ENCODE data around the gene PGRMC2.
"Not testable (repeated sequence)": the region's sequence is repeated elsewhere in the genome, so short reads cannot be mapped to it uniquely, and the experiment has no call there.

Gene PGRMC2

GRCh38 chr4:128268970-128269369, 18.6 kb downstream of the PGRMC2 start:
- DNase-seq = no peak

GRCh38 chr4:128267745-128268144, 19.9 kb downstream of the PGRMC2 start:
- DNase-seq = no peak

- not testable (repeated sequence) for DNase-seq
These were observed 20.4 kb downstream of the PGRMC2 start for GRCh38 chr4:128267171-128267570.

GRCh38 chr4:128265550-128265949, 22.1 kb downstream of the PGRMC2 start:
- DNase-seq = not testable (repeated sequence)

- not testable (repeated sequence) for DNase-seq
These were observed 27.7 kb downstream of the PGRMC2 start for GRCh38 chr4:128259889-128260288.

GRCh38 chr4:128258166-128258565, 29.4 kb downstream of the PGRMC2 start:
- DNase-seq = not testable (repeated sequence)

GRCh38 chr4:128256539-128256938, 31.1 kb downstream of the PGRMC2 start:
- DNase-seq = no peak

GRCh38 chr4:128255906-128256305, 31.7 kb downstream of the PGRMC2 start:
- no peak for DNase-seq

- DNase-seq = no peak
These were observed 37.6 kb downstream of the PGRMC2 start for GRCh38 chr4:128249787-128250668.

- DNase-seq = no peak
These were observed 39.7 kb downstream of the PGRMC2 start for GRCh38 chr4:128247906-128248305.

GRCh38 chr4:128245391-128245790, 42.2 kb downstream of the PGRMC2 start:
- not testable (repeated sequence) for DNase-seq

- no peak for DNase-seq
These were observed 43.2 kb downstream of the PGRMC2 start for GRCh38 chr4:128244379-128244778.

- no peak for DNase-seq
These were observed 45.0 kb downstream of the PGRMC2 start for GRCh38 chr4:128242601-128243000.

GRCh38 chr4:128241981-128242380, 45.6 kb downstream of the PGRMC2 start:
- no peak for DNase-seq

- peak in 1 of 51 donors; percentile 2 for DNase-seq
These were observed 46.1 kb downstream of the PGRMC2 start for GRCh38 chr4:128241425-128241913.

- no peak for DNase-seq
These were observed 46.6 kb downstream of the PGRMC2 start for GRCh38 chr4:128241019-128241418.

GRCh38 chr4:128234836-128235235, 52.8 kb downstream of the PGRMC2 start:
- no peak for DNase-seq

- DNase-seq = no peak
These were observed 54.9 kb downstream of the PGRMC2 start for GRCh38 chr4:128232719-128233118.

- DNase-seq = peak in 1 of 51 donors; percentile 1
These were observed 58.5 kb downstream of the PGRMC2 start for GRCh38 chr4:128228845-128229795.

GRCh38 chr4:128227991-128228571, 59.5 kb downstream of the PGRMC2 start:
- no peak for DNase-seq

- DNase-seq = no peak
These were observed 62.5 kb downstream of the PGRMC2 start for GRCh38 chr4:128225148-128225547.

- DNase-seq = no peak
These were observed 66.0 kb downstream of the PGRMC2 start for GRCh38 chr4:128221586-128221985.

Data from hypothalamus (tissue), 51 donors.